ENCODE measurements around the gene PLN.

Gene PLN

DNA sequence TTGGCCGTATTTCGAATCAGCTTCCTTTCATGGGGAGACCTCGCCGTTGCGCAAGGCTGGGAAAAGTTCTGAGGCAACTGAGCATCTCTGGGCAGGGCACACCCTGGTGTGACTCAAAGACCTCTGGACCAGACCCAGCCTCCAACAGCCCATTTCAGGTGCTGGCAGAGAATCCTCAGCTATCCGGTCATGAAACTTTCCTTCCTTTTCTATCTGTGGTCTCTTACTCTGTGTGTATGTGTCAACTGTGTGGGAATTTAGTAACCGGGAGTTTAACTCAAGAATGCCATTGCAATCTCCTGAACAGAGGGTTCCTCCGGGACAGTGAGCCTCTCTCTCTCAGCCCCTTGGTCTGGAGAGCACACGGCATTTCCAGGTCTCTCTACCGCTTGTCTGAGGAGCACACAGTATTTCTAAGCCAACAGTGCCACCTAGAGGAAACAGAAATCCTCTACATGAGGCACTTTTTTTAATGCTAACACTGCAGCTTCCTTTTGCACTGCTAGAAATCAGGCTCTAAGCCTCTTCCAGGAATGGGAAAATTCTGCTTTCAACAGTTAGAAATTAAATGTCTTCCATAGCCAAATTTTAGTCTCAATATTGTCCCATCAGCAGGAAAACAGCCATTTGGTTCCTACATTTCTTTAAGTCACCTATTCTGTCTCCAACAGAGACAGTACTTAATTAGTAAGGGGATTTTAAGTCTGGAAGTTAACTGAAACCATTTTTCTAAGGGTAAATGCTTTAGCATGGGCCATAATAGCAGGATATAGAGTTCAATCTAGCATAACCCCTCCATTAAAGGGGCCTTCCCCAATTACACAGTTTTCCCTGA is 32.7 kb downstream of the PLN start:
- TF ChIP-seq, protein P1, sequence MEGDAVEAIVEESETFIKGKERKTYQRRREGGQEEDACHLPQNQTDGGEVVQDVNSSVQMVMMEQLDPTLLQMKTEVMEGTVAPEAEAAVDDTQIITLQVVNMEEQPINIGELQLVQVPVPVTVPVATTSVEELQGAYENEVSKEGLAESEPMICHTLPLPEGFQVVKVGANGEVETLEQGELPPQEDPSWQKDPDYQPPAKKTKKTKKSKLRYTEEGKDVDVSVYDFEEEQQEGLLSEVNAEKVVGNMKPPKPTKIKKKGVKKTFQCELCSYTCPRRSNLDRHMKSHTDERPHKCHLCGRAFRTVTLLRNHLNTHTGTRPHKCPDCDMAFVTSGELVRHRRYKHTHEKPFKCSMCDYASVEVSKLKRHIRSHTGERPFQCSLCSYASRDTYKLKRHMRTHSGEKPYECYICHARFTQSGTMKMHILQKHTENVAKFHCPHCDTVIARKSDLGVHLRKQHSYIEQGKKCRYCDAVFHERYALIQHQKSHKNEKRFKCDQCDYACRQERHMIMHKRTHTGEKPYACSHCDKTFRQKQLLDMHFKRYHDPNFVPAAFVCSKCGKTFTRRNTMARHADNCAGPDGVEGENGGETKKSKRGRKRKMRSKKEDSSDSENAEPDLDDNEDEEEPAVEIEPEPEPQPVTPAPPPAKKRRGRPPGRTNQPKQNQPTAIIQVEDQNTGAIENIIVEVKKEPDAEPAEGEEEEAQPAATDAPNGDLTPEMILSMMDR (IDR thresholded peaks at IDR 0.05; ENCODE audit: low read depth, low read length) = peak; percentile 63
- DNase-seq (ENCODE audit: low read depth in 2 of 2) = peak; percentile 92 to 95
- H3K4me3 ChIP-seq (replicated peaks in 1 of 2; ENCODE audit: low read depth in 2 of 2, low read length in 2 of 2) = no peak overlapping the region

DNA sequence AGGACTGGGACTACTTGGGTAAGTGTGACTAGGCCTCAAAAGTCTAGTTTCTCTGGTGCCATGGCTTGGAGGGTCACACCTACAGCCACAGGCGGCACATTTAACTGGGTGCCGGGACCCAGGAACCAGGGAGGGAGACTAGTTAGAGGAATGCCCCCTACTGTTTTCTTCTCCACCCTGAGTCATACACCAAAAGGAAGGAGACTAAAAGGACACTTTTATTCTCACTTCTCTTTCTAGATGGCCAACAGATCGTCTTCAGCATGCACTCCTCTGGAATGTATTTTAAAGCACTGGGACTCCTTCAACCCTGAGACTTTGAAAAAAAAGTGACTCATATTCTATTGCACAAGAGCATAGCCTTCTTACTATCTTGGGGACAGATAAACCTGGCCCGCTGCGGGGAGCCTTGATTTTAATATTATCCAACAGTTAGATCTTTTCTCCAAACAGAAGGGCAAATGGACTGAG is 33.4 kb downstream of the PLN start:
- DNase-seq (ENCODE audit: low read depth in 2 of 2) = peak; percentile 76 to 85
- H3K4me3 ChIP-seq (replicated peaks in 1 of 2; ENCODE audit: low read depth in 2 of 2, low read length in 2 of 2) = no peak overlapping the region
- TF ChIP-seq, protein P1 (IDR thresholded peaks at IDR 0.05; ENCODE audit: low read depth, low read length) = no peak

DNA sequence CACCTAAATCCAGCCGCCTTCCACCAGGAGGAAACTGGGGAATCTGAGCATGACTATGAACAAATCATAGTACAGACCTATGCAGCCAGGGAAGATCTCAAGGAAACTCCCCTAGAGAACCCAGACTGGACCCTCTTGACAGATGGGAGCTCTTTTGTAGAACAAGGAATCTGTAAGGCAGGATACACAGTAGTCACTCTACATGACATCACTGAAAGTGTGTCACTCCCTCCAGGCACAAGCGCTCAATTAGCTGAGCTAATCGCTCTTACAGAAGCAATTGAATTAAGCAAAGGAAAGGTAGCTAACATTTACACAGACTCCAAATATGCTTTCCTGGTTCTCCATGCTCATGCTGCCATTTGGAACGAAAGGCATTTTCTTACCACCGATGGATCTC is 36.8 kb downstream of the PLN start:
- TF ChIP-seq, protein P1 (IDR thresholded peaks at IDR 0.05; ENCODE audit: low read depth, low read length) = no peak
- DNase-seq (ENCODE audit: low read depth in 2 of 2) = no peak
- H3K4me3 ChIP-seq (replicated peaks in 1 of 2; ENCODE audit: low read depth in 2 of 2, low read length in 2 of 2) = no peak overlapping the region

DNA sequence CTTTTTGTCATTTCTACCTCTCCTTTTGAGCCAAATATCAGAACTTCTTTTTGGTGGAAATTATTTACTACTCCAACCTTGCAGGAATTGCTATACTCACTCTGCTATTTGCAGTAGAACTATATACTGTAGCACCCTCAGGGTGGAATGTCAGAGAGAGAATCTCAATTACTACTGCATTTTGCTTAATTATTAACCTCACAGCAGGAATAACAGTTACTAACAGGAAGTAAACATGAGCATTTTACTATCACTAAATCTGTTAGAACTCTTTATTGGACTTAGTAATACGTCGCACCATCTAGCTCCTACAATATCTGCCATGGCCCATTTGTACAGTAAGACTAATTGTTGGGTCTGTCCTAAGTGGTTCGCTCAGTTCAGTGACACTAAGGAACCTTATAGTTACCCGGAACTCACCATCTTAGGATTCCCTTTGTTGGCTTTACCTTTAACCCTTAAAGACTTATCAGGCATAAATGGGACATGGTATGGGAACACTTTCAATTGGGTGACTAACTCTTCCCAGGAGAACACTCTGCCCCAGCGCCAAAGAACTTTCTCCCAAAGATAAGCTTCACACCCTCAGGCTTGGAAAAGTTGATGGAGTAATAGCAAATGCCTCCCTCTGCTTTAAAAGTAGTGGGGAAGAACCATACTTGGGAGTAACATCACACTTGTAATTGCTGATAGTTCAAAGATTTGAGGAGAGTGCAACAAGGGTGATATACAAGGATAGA is 38.8 kb downstream of the PLN start:
- no peak overlapping the region for H3K4me3 ChIP-seq (replicated peaks in 1 of 2; ENCODE audit: low read depth in 2 of 2, low read length in 2 of 2)
- TF ChIP-seq, protein P1 (IDR thresholded peaks at IDR 0.05; ENCODE audit: low read depth, low read length) = no peak

DNA sequence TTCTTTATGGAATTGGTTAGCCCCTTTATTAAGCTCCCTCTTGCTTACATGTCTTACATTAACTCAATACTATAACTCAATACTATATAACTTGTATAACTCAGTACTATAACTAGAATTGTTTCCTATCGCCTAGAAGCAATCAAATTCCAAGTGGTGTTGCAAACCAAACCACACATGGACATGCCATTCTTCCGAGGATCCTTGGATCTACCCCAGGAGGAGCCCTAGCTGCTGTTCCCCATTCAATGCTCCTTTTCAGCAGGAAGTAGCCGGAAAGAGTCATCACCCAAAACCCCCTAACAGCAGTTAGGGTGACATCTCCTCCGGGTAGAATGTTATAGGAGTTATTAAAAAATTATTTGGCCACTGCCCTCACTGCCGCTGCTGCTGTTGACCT is 40.5 kb downstream of the PLN start:
- no peak overlapping the region for H3K4me3 ChIP-seq (replicated peaks in 1 of 2; ENCODE audit: low read depth in 2 of 2, low read length in 2 of 2)
- TF ChIP-seq, protein P1 (IDR thresholded peaks at IDR 0.05; ENCODE audit: low read depth, low read length) = no peak
- DNase-seq (ENCODE audit: low read depth in 2 of 2) = peak in 1 of 2 donors; percentile 12

More for the DNA sequence above, 38.8 kb downstream of the PLN start:
- DNase-seq (ENCODE audit: low read depth in 2 of 2) = no peak

DNA sequence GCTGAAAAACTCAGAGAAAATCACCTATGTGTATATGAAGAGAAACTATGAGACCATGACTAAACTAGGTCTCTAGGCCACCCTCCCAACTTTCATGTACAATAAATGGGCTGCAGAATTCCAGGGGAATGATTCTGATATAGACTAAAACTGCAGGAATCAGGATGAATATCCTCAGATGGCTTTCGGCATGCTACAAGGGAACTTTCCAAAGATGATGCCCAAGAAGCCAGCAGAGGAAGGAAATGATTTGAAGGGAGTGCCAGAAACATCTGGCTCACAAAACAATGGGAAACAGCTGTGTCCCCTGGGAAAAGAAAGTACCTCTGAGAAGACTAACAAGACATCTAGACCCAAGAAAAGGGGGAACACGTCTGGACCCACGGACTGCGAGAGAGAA is 41.1 kb downstream of the PLN start:
- TF ChIP-seq, protein P1 (IDR thresholded peaks at IDR 0.05; ENCODE audit: low read depth, low read length) = no peak
- peak; percentile 29 to 42 for DNase-seq (ENCODE audit: low read depth in 2 of 2)
- H3K4me3 ChIP-seq (replicated peaks in 1 of 2; ENCODE audit: low read depth in 2 of 2, low read length in 2 of 2) = no peak overlapping the region

Measured in cardiac fibroblast (primary cell).